ENCODE results near the gene CTBP2. TPM values are rescaled to one million over a fixed set of nuclear protein-coding genes. Genes with fewer than 3 reads are reported as not detected.

Gene CTBP2
- total RNA-seq, 1 experiment from 2014 or later = 191 TPM

GRCh38 chr10:125005312-125006187 lies 154.8 kb downstream of the CTBP2 start:
- no peak overlapping the region for H3K4me3 Mint-ChIP-seq
- H3K9me3 Mint-ChIP-seq = no peaks in the 10 kb centered on the region
- no peak for ATAC-seq
- TF ChIP-seq, protein P1, sequence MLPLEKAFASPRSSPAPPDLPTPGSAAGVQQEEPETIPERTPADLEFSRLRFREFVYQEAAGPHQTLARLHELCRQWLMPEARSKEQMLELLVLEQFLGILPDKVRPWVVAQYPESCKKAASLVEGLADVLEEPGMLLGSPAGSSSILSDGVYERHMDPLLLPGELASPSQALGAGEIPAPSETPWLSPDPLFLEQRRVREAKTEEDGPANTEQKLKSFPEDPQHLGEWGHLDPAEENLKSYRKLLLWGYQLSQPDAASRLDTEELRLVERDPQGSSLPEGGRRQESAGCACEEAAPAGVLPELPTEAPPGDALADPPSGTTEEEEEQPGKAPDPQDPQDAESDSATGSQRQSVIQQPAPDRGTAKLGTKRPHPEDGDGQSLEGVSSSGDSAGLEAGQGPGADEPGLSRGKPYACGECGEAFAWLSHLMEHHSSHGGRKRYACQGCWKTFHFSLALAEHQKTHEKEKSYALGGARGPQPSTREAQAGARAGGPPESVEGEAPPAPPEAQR (CRISPR knock-in tag; IDR thresholded peaks at IDR 0.05) = no peak
- peak; percentile 57; the same call in 1 of the 2 replicates for TF ChIP-seq NR1H2 (CRISPR knock-in tag; IDR thresholded peaks at IDR 0.05)
- TF ChIP-seq ZBTB21 (CRISPR knock-in tag; IDR thresholded peaks at IDR 0.05; ENCODE audit: borderline replicate concordance) = no peak
- no peak for TF ChIP-seq ZNF416 (CRISPR knock-in tag; IDR thresholded peaks at IDR 0.05)
- TF ChIP-seq, protein P2, sequence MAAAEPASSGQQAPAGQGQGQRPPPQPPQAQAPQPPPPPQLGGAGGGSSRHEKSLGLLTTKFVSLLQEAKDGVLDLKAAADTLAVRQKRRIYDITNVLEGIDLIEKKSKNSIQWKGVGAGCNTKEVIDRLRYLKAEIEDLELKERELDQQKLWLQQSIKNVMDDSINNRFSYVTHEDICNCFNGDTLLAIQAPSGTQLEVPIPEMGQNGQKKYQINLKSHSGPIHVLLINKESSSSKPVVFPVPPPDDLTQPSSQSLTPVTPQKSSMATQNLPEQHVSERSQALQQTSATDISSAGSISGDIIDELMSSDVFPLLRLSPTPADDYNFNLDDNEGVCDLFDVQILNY (CRISPR knock-in tag; IDR thresholded peaks at IDR 0.05) = no peak
- TF ChIP-seq, protein P3, sequence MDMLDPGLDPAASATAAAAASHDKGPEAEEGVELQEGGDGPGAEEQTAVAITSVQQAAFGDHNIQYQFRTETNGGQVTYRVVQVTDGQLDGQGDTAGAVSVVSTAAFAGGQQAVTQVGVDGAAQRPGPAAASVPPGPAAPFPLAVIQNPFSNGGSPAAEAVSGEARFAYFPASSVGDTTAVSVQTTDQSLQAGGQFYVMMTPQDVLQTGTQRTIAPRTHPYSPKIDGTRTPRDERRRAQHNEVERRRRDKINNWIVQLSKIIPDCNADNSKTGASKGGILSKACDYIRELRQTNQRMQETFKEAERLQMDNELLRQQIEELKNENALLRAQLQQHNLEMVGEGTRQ (CRISPR knock-in tag; IDR thresholded peaks at IDR 0.05) = no peak
- TF ChIP-seq, protein P4, sequence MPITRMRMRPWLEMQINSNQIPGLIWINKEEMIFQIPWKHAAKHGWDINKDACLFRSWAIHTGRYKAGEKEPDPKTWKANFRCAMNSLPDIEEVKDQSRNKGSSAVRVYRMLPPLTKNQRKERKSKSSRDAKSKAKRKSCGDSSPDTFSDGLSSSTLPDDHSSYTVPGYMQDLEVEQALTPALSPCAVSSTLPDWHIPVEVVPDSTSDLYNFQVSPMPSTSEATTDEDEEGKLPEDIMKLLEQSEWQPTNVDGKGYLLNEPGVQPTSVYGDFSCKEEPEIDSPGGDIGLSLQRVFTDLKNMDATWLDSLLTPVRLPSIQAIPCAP (CRISPR knock-in tag; IDR thresholded peaks at IDR 0.05) = no peak
- POLR2A ChIA-PET = no interaction called here
- CTCF ChIA-PET = interaction anchor here (1.0 to 1.3 kb wide), 2 partner anchors 13 to 43 kb away, joined by 3 to 8 read pairs; no protein-coding TSS in a partner anchor
- H3K27ac Mint-ChIP-seq = peak overlapping the region; percentile 60; the same call in 1 of the 2 replicates
- H3K36me3 Mint-ChIP-seq = peaks cover 13% of the 10 kb centered on the region
- DNase-seq (ENCODE audit: low spot score) = peak; percentile 12
- H3K4me1 Mint-ChIP-seq = peaks cover 25% of the 10 kb centered on the region
- no peaks in the 10 kb centered on the region for H3K27me3 Mint-ChIP-seq (ENCODE audit: low read depth)

- POLR2A ChIA-PET = no interaction called here
- Mint-ChIP-seq H3K27me3 (ENCODE audit: low read depth) (no peaks in the 10 kb centered on the region), H3K27ac (peak overlapping the region; percentile 79; the same call in 1 of the 2 replicates), H3K36me3 (peaks cover 17% of the 10 kb centered on the region), H3K9me3 (no peaks in the 10 kb centered on the region), H3K4me1 (peaks cover 18% of the 10 kb centered on the region), H3K4me3 (no peak overlapping the region)
- CTCF ChIA-PET = interaction anchor here (1.0 kb wide), 1 partner anchor 44 kb away, joined by 3 read pairs; no protein-coding TSS in a partner anchor
- no peak for TF ChIP-seq GABPB1 (CRISPR knock-in tag; IDR thresholded peaks at IDR 0.05)
- TF ChIP-seq, protein P4 (CRISPR knock-in tag; IDR thresholded peaks at IDR 0.05) = no peak
- TF ChIP-seq NFYB (CRISPR knock-in tag; conservative IDR thresholded peaks at IDR 0.05; ENCODE audit: low read depth) = no peak
- TF ChIP-seq SMAD3 (CRISPR knock-in tag; IDR thresholded peaks at IDR 0.05; ENCODE audit: borderline replicate concordance) = no peak
- ATAC-seq = no peak
- peak; percentile 6 for DNase-seq (ENCODE audit: low spot score)
Measured at GRCh38 chr10:125004571-125005311, 155.6 kb downstream of the CTBP2 start.

GRCh38 chr10:125003901-125004467 lies 156.4 kb downstream of the CTBP2 start:
- ATAC-seq = peak; percentile 6; the same call in 1 of the 2 replicates
- ChIA-PET POLR2A (no interaction called here), CTCF (no interaction called here)
- DNase-seq (ENCODE audit: low spot score) = peak; percentile 11
- Mint-ChIP-seq H3K27ac (peak overlapping the region; percentile 79; the same call in 1 of the 2 replicates), H3K9me3 (no peaks in the 10 kb centered on the region), H3K27me3 (ENCODE audit: low read depth) (no peaks in the 10 kb centered on the region), H3K36me3 (peaks cover 18% of the 10 kb centered on the region), H3K4me3 (no peak overlapping the region), H3K4me1 (peaks cover 10% of the 10 kb centered on the region)
- TF ChIP-seq TP53 (CRISPR knock-in tag; IDR thresholded peaks at IDR 0.05) (no peak), MXD4 (CRISPR knock-in tag; IDR thresholded peaks at IDR 0.05; ENCODE audit: borderline replicate concordance) (no peak), FOXP1 (CRISPR knock-in tag; IDR thresholded peaks at IDR 0.05; ENCODE audit: borderline replicate concordance) (no peak), NR1H2 (CRISPR knock-in tag; IDR thresholded peaks at IDR 0.05) (no peak), E2F4 (CRISPR knock-in tag; IDR thresholded peaks at IDR 0.05; ENCODE audit: borderline replicate concordance, low read depth) (no peak), NFE2L1 (CRISPR knock-in tag; IDR thresholded peaks at IDR 0.05) (no peak), SOX15 (CRISPR knock-in tag; IDR thresholded peaks at IDR 0.05) (no peak), ZNF232 (CRISPR knock-in tag; IDR thresholded peaks at IDR 0.05) (no peak)
- TF ChIP-seq, protein P5, sequence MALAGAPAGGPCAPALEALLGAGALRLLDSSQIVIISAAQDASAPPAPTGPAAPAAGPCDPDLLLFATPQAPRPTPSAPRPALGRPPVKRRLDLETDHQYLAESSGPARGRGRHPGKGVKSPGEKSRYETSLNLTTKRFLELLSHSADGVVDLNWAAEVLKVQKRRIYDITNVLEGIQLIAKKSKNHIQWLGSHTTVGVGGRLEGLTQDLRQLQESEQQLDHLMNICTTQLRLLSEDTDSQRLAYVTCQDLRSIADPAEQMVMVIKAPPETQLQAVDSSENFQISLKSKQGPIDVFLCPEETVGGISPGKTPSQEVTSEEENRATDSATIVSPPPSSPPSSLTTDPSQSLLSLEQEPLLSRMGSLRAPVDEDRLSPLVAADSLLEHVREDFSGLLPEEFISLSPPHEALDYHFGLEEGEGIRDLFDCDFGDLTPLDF (CRISPR knock-in tag; IDR thresholded peaks at IDR 0.05) = no peak

Data from WTC11 (cell line).